ENCODE measurements around the gene ESYT2. TPM values are rescaled to one million over a fixed set of nuclear protein-coding genes. Genes with fewer than 3 reads are reported as not detected.

Gene ESYT2
- total RNA-seq, 1 experiment from 2014 or later = 78.6 TPM

- H3K27ac Mint-ChIP-seq (ENCODE audit: low read depth, unreplicated experiment) = no peak overlapping the region
- no peaks in the 10 kb centered on the region for H3K27me3 Mint-ChIP-seq (ENCODE audit: insufficient read depth, unreplicated experiment)
- no peak for DNase-seq (ENCODE audit: unreplicated experiment)
- peaks cover 18% of the 10 kb centered on the region for H3K36me3 Mint-ChIP-seq (ENCODE audit: insufficient read depth, unreplicated experiment)
- TF ChIP-seq, protein P1, sequence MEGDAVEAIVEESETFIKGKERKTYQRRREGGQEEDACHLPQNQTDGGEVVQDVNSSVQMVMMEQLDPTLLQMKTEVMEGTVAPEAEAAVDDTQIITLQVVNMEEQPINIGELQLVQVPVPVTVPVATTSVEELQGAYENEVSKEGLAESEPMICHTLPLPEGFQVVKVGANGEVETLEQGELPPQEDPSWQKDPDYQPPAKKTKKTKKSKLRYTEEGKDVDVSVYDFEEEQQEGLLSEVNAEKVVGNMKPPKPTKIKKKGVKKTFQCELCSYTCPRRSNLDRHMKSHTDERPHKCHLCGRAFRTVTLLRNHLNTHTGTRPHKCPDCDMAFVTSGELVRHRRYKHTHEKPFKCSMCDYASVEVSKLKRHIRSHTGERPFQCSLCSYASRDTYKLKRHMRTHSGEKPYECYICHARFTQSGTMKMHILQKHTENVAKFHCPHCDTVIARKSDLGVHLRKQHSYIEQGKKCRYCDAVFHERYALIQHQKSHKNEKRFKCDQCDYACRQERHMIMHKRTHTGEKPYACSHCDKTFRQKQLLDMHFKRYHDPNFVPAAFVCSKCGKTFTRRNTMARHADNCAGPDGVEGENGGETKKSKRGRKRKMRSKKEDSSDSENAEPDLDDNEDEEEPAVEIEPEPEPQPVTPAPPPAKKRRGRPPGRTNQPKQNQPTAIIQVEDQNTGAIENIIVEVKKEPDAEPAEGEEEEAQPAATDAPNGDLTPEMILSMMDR (IDR thresholded peaks at IDR 0.05; ENCODE audit: unreplicated experiment) = no peak
- POLR2A ChIA-PET = no interaction called here
- no peaks in the 10 kb centered on the region for H3K4me1 Mint-ChIP-seq (ENCODE audit: insufficient read depth, unreplicated experiment)
- H3K9me3 Mint-ChIP-seq (ENCODE audit: unreplicated experiment) = no peaks in the 10 kb centered on the region
- no peak overlapping the region for H3K4me3 Mint-ChIP-seq (ENCODE audit: unreplicated experiment)
- no TSS peak for BruUV-seq (replicated peaks)
- CTCF ChIA-PET = interaction anchor here (1.0 kb wide), 1 partner anchor 10 kb away, joined by 3 read pairs; no protein-coding TSS in a partner anchor
- intact Hi-C loops (cut with micrococcal nuclease) = no loop called here
Measured at GRCh38 chr7:158682456-158682855, 146.9 kb downstream of the ESYT2 start.

Other genes starting within 250 kb of the ESYT2 start
- gene PTPRN2, start 241.7 kb downstream of the ESYT2 start, total RNA-seq (2022) = 4.0 and 4.5 TPM in 2 replicates
- 10.5 and 27.4 TPM in 2 replicates for gene NCAPG2, start 124.7 kb downstream of the ESYT2 start, total RNA-seq (2022)
- 14.4 and 16.5 TPM in 2 replicates for gene DYNC2I1, start 27.0 kb upstream of the ESYT2 start, total RNA-seq (2022)

All from MCF 10A (cell line).